ENCODE measurements around the gene ARRB1.

ARRB1 gene

DNA sequence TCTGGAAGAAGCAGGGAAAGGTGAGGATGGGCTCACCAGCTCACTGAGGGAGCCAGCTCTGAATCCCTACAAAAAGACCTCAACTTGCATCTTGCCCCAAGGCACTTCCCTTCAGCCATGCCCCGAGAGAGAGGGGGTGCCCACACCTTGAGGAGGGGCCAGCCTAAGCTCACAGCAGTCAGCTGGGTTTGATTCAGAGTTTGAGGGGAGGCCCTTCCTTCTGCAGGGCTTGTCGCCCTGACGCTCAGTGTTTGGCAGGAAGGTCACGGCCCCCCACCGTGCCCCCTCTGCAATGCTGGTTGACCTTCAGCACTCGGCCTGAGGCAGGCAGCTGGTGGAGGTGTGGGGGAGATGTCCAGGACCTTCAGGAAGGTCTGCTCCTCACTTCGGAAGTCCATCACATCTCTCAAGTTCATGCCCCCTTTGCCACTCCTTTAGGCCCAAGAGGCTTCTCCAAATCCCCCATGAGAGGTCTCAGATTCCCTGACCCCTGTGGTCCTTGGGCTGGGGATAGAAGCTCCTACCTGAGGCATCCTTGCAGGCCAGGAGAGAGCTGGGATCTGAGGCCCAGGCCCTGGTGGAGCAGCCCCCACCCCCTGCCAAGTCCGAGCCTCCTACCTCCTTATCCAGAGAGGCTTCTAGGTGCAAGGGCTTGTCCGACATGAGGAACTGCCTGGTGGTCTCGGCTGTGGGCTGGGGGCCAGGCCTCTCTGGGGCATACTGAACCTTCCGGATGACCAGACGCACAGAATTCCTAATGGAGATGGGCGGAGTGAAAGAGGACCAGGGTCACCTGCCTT lies 73.3 kb downstream of the ARRB1 start:
- Histone ChIP-seq H2AFZ (no peak overlapping the region), H3K27me3 (ENCODE audit: control insufficient read depth, insufficient read depth, low read length) (no peaks in the 10 kb centered on the region), H3K36me3 (ENCODE audit: control insufficient read depth, insufficient read depth, low read length) (no peaks in the 10 kb centered on the region), H3K4me2 (ENCODE audit: low read length) (no peak overlapping the region), H3K4me1 (peaks cover 2% of the 10 kb centered on the region), H3K9me3 (ENCODE audit: control insufficient read depth, low read length) (no peaks in the 10 kb centered on the region), H3K9ac (no peak overlapping the region), H3K27ac (no peak overlapping the region), H3K79me2 (no peaks in the 10 kb centered on the region), H3K4me3 (ENCODE audit: low read depth, low read length) (no peak overlapping the region)
- TF ChIP-seq, protein P1, sequence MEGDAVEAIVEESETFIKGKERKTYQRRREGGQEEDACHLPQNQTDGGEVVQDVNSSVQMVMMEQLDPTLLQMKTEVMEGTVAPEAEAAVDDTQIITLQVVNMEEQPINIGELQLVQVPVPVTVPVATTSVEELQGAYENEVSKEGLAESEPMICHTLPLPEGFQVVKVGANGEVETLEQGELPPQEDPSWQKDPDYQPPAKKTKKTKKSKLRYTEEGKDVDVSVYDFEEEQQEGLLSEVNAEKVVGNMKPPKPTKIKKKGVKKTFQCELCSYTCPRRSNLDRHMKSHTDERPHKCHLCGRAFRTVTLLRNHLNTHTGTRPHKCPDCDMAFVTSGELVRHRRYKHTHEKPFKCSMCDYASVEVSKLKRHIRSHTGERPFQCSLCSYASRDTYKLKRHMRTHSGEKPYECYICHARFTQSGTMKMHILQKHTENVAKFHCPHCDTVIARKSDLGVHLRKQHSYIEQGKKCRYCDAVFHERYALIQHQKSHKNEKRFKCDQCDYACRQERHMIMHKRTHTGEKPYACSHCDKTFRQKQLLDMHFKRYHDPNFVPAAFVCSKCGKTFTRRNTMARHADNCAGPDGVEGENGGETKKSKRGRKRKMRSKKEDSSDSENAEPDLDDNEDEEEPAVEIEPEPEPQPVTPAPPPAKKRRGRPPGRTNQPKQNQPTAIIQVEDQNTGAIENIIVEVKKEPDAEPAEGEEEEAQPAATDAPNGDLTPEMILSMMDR (IDR thresholded peaks at IDR 0.05), result no peak

DNA sequence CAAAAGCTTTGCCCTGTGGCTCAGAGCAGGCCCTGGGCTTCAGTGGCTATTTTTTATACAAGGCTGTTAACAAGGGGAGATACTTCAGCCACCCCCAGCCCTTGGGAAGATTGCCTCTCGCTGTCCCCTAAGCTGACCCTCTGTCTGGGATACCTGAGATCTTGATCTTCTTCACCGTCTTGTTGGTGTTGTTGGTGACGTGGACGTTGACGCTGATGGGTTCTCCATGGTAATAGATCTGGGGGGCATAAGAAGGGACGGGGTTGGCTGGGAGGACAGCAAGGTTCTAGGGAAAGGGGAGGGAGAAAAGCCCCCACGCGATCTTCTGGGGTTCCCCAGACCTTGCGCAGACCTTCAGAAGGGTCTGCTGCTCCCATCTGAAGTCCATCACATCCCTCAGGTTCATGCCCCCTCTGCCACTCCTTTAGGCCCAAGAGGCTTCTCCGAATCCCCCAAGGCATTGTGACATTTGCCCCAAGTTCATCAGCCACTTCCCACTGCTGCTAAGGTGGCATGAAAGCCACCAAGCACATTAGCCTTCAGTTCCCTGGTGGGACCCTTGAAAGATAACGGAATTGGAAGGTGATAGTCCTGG lies 74.2 kb downstream of the ARRB1 start:
- H3K36me3 ChIP-seq (ENCODE audit: control insufficient read depth, insufficient read depth, low read length), result no peaks in the 10 kb centered on the region
- no peaks in the 10 kb centered on the region for H3K27me3 ChIP-seq (ENCODE audit: control insufficient read depth, insufficient read depth, low read length)
- H3K4me1 ChIP-seq, result peaks cover 2% of the 10 kb centered on the region
- no peak overlapping the region for H3K4me3 ChIP-seq (ENCODE audit: low read depth, low read length)
- H3K79me2 ChIP-seq, result no peaks in the 10 kb centered on the region
- no peak overlapping the region for H3K9ac ChIP-seq
- no peak overlapping the region for H3K27ac ChIP-seq
- no peak overlapping the region for H2AFZ ChIP-seq
- no peaks in the 10 kb centered on the region for H3K9me3 ChIP-seq (ENCODE audit: control insufficient read depth, low read length)
- H3K4me2 ChIP-seq (ENCODE audit: low read length), result no peak overlapping the region
- TF ChIP-seq, protein P1 (IDR thresholded peaks at IDR 0.05), result no peak

- H3K9me3 ChIP-seq (ENCODE audit: control insufficient read depth, low read length), result no peaks in the 10 kb centered on the region
- H3K27me3 ChIP-seq (ENCODE audit: control insufficient read depth, insufficient read depth, low read length), result no peaks in the 10 kb centered on the region
- H2AFZ ChIP-seq, result no peak overlapping the region
- H3K4me3 ChIP-seq (ENCODE audit: low read depth, low read length), result no peak overlapping the region
- H3K27ac ChIP-seq, result no peak overlapping the region
- H3K4me2 ChIP-seq (ENCODE audit: low read length), result no peak overlapping the region
- H3K79me2 ChIP-seq, result no peaks in the 10 kb centered on the region
- H3K9ac ChIP-seq, result no peak overlapping the region
- H3K4me1 ChIP-seq, result peaks cover 2% of the 10 kb centered on the region
- H3K36me3 ChIP-seq (ENCODE audit: control insufficient read depth, insufficient read depth, low read length), result no peaks in the 10 kb centered on the region
- TF ChIP-seq, protein P1 (IDR thresholded peaks at IDR 0.05), result no peak
These were observed 74.8 kb downstream of the ARRB1 start for GRCh38 chr11:75276686-75277085.

- no peaks in the 10 kb centered on the region for H3K9me3 ChIP-seq (ENCODE audit: control insufficient read depth, low read length)
- peaks cover 2% of the 10 kb centered on the region for H3K4me1 ChIP-seq
- no peak overlapping the region for H3K4me2 ChIP-seq (ENCODE audit: low read length)
- no peaks in the 10 kb centered on the region for H3K79me2 ChIP-seq
- H3K9ac ChIP-seq, result no peak overlapping the region
- H3K27ac ChIP-seq, result no peak overlapping the region
- TF ChIP-seq, protein P1 (IDR thresholded peaks at IDR 0.05), result no peak
- H3K4me3 ChIP-seq (ENCODE audit: low read depth, low read length), result no peak overlapping the region
- H3K36me3 ChIP-seq (ENCODE audit: control insufficient read depth, insufficient read depth, low read length), result no peaks in the 10 kb centered on the region
- H2AFZ ChIP-seq, result no peak overlapping the region
- H3K27me3 ChIP-seq (ENCODE audit: control insufficient read depth, insufficient read depth, low read length), result no peaks in the 10 kb centered on the region
These were observed 75.3 kb downstream of the ARRB1 start for GRCh38 chr11:75276186-75276585.

All from parathyroid adenoma (tissue), 2 donors.